Gastroesophageal sphincter (tissue), 4 donors: ENCODE measurements around the gene ENOX1. TPM values are rescaled to one million over a fixed set of nuclear protein-coding genes. Genes with fewer than 3 reads are reported as not detected.

ENCODE experiments used
- ATAC-seq: fragments of 150-250 bp; one replicate; pipeline ENCODE4 v1.9.1; 2016; ENCODE audit warnings: mild to moderate bottlenecking, moderate library complexity
- H3K27ac ChIP-seq, 4 donors: fragments of 200-600 bp; sonication (generic) in 3 of 4; 1 replicate in 3 of 4; 2 replicates in 1 of 4; pipeline ENCODE4 v1.5.1; 2016 to 2019
- H3K27me3 ChIP-seq: fragments of 200-600 bp; sonication (generic); one replicate; pipeline ENCODE4 v1.5.1; 2019
- H3K36me3 ChIP-seq, 2 donors: fragments of 200-600 bp; sonication (generic); one replicate each; pipeline ENCODE4 v1.5.1; 2019; ENCODE audit warnings: control low read depth in 1 of 2
- H3K4me1 ChIP-seq, 3 donors: fragments of 200-600 bp; sonication (generic); 1 replicate in 2 of 3; 2 replicates in 1 of 3; pipeline ENCODE4 v1.5.1; 2016 to 2019; ENCODE audit warnings: control low read depth in 2 of 3
- H3K4me3 ChIP-seq, 2 donors: fragments of 200-600 bp; sonication (generic); one replicate each; pipeline ENCODE4 v1.5.1; 2019; ENCODE audit warnings: mild to moderate bottlenecking in 1 of 2, moderate library complexity in 1 of 2
- H3K9me3 ChIP-seq, 3 donors: fragments of 200-600 bp; sonication (generic); one replicate each; pipeline ENCODE4 v1.5.1; 2017 to 2019; ENCODE audit warnings: control low read depth in 2 of 3
- CTCF ChIP-seq, 4 experiments: fragments of 200-600 bp in 2 of 4; fragments of 450-650 bp in 2 of 4; sonication (generic) in 1 of 4; IDR thresholded peaks; one replicate each; pipeline ENCODE4 v1.5.1; 2017 to 2019; ENCODE audit warnings: antibody characterized with exemption in 4 of 4, mild to moderate bottlenecking in 2 of 4, moderate library complexity in 2 of 4
- EP300 ChIP-seq: sonication (generic); formaldehyde crosslinking; IDR thresholded peaks from one replicate; pipeline ENCODE4 v1.6.1; 2017; ENCODE audit warnings: antibody characterized with exemption, mild to moderate bottlenecking
- POLR2A ChIP-seq, 2 donors: fragments of 450-650 bp; IDR thresholded peaks; one replicate each; pipeline ENCODE4 v1.6.1; 2017; ENCODE audit warnings: antibody characterized with exemption in 2 of 2, mild to moderate bottlenecking in 2 of 2, moderate library complexity in 1 of 2
- POLR2AphosphoS5 ChIP-seq: sonication (generic); formaldehyde crosslinking; IDR thresholded peaks from one replicate; pipeline ENCODE4 v1.6.1; 2017; ENCODE audit warnings: antibody characterized with exemption
- WGBS, 2 donors: methylation state at CpG; one replicate each; pipeline ENCODE4 v1.1.5; 2018; ENCODE audit warnings: low coverage in 1 of 2; 5-methylcytosine and 5-hydroxymethylcytosine counted together
- total RNA-seq, 4 donors: library from RNA; depleted of rRNA; stranded (reverse); fragments of >200 nt; gene quantifications; one replicate each; pipeline ENCODE4 v1.1.0, GENCODE V29; 2016

The ENOX1 gene
- total RNA-seq, 4 donors from 2014 or later: 1.8 to 11.6 (median 9.4) TPM

GRCh38 chr13:43555667-43556066 lies 231.1 kb downstream of the ENOX1 start:
- WGBS, 2 donors: 90 to 100% methylated on average over 2 of the region's 2 CpGs
- H3K27ac ChIP-seq: no peak overlapping the region
- H3K27me3 ChIP-seq: no peaks in the 10 kb centered on the region
- no peak overlapping the region for H3K4me3 ChIP-seq
- no peaks in the 10 kb centered on the region for H3K9me3 ChIP-seq
- ATAC-seq: no peak
- no peak for TF ChIP-seq EP300
- H3K4me1 ChIP-seq: peaks cover 0 to 40% (median 7%) of the 10 kb centered on the region in 3 donors
- no peaks in the 10 kb centered on the region for H3K36me3 ChIP-seq

GRCh38 chr13:43551897-43552456 lies 234.8 kb downstream of the ENOX1 start:
- Histone ChIP-seq H3K9me3 (no peaks in the 10 kb centered on the region), H3K27ac (no peak overlapping the region), H3K27me3 (no peaks in the 10 kb centered on the region), H3K4me1 (peaks cover 0 to 29% (median 0%) of the 10 kb centered on the region in 3 donors), H3K4me3 (no peak overlapping the region), H3K36me3 (no peaks in the 10 kb centered on the region)
- no peak for ATAC-seq
- WGBS, 2 donors: 93 to 100% methylated on average over 2 of the region's 3 CpGs
- TF ChIP-seq POLR2AphosphoS5 (no peak), POLR2A (IDR thresholded peaks at IDR 0.05) (no peak), EP300 (no peak), CTCF (IDR thresholded peaks at IDR 0.05) (no peak)

- Histone ChIP-seq H3K27me3 (no peaks in the 10 kb centered on the region), H3K9me3 (no peaks in the 10 kb centered on the region), H3K36me3 (no peaks in the 10 kb centered on the region), H3K4me3 (no peak overlapping the region), H3K27ac (no peak overlapping the region), H3K4me1 (peaks cover 5 to 47% (median 19%) of the 10 kb centered on the region in 3 donors)
- 37 to 63% methylated on average over 3 of the region's 3 CpGs for WGBS, 2 donors
- ATAC-seq: no peak
- no peak for TF ChIP-seq POLR2A (IDR thresholded peaks at IDR 0.05)
- TF ChIP-seq POLR2AphosphoS5: no peak
These were observed 240.0 kb downstream of the ENOX1 start for GRCh38 chr13:43546816-43547215.

GRCh38 chr13:43546251-43546650 lies 240.5 kb downstream of the ENOX1 start:
- Histone ChIP-seq H3K4me1 (peaks cover 5 to 47% (median 19%) of the 10 kb centered on the region in 3 donors), H3K27ac (peak overlapping the region in 2 of 4 donors; percentile 31 to 50), H3K27me3 (no peaks in the 10 kb centered on the region), H3K36me3 (no peaks in the 10 kb centered on the region), H3K4me3 (no peak overlapping the region), H3K9me3 (no peaks in the 10 kb centered on the region)
- no peak for ATAC-seq
- WGBS, 2 donors: 36 to 61% methylated on average over 2 to 3 of the region's 3 CpGs
- no peak for TF ChIP-seq POLR2A (IDR thresholded peaks at IDR 0.05)
- no peak for TF ChIP-seq EP300
- no peak for TF ChIP-seq CTCF (IDR thresholded peaks at IDR 0.05)
- TF ChIP-seq POLR2AphosphoS5: no peak

- peak; percentile 34 for ATAC-seq
- Histone ChIP-seq H3K4me1 (peaks cover 5 to 49% (median 19%) of the 10 kb centered on the region in 3 donors), H3K4me3 (no peak overlapping the region), H3K36me3 (no peaks in the 10 kb centered on the region), H3K9me3 (no peaks in the 10 kb centered on the region), H3K27ac (peak overlapping the region in 3 of 4 donors; percentile 31 to 68 (median 50)), H3K27me3 (no peaks in the 10 kb centered on the region)
- 40 to 88% methylated on average over 1 to 3 of the region's 4 CpGs for WGBS, 2 donors
- no peak for TF ChIP-seq POLR2A (IDR thresholded peaks at IDR 0.05)
- no peak for TF ChIP-seq POLR2AphosphoS5
- TF ChIP-seq CTCF (IDR thresholded peaks at IDR 0.05): no peak
- no peak for TF ChIP-seq EP300
These were observed 241.4 kb downstream of the ENOX1 start for GRCh38 chr13:43545317-43545874.

GRCh38 chr13:43544631-43545030 lies 242.1 kb downstream of the ENOX1 start:
- no peak for ATAC-seq
- Histone ChIP-seq H3K27me3 (no peaks in the 10 kb centered on the region), H3K9me3 (no peaks in the 10 kb centered on the region), H3K36me3 (no peaks in the 10 kb centered on the region), H3K27ac (peak overlapping the region; percentile 17 to 72 (median 62)), H3K4me1 (peaks cover 5 to 51% (median 19%) of the 10 kb centered on the region in 3 donors), H3K4me3 (no peak overlapping the region)
- WGBS, 2 donors: 74 to 97% methylated on average over 5 of the region's 5 CpGs
- TF ChIP-seq POLR2A (IDR thresholded peaks at IDR 0.05) (no peak), EP300 (no peak), CTCF (IDR thresholded peaks at IDR 0.05) (no peak), POLR2AphosphoS5 (no peak)
